ENCODE results near the gene CCBE1.

Gene CCBE1

DNA sequence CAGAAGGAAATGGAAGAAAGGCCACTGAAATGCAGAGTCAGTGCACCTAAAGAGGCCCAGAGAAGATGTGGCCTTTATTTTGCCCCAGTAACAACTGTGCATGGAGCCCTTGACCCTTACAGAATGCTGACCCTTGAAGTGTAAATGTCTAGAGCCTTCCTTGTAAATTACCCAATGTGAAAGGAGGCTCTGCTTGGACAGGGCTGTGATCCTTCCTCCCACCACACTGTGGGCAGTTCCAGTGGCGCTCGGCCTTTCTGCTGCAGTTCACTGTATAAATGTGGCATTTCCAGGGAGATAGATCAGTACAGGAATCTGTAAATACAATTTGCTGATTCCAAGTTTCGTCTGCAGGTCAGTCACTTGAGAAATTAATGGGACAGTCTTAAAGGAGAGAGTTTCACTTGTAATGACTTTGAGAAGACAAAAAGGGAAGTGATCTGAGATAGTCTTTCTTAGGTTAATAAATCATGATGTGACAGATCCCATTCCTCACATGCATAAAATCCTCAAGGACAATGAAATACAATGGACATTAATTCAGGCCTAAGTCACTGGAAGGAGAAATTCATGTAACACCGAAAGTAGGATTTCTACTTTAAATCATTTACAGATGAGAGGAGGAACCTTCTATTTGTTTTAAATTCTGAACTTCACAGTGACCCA lies 204.3 kb downstream of the CCBE1 start:
- no peak for DNase-seq (ENCODE audit: low read depth)

DNA sequence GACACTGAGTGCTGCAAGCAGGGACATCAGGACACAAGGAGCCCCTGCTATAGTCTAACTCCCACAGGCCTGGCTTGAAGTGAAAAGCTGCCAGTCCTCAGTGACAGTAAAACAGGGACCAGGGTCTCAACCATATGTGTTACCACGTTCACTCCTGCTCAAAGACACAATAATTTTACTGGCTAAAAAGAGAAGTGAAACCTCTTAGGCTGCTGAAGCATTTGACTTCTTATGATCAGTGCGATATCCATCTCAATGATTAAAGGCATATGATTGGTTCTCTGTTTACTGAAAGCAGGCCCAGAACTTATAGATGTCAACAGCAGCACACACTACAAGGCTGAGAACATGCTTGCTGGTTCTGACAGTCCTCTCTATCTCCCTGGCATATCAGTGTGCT lies 208.3 kb downstream of the CCBE1 start:
- no peak for DNase-seq (ENCODE audit: low read depth)

DNA sequence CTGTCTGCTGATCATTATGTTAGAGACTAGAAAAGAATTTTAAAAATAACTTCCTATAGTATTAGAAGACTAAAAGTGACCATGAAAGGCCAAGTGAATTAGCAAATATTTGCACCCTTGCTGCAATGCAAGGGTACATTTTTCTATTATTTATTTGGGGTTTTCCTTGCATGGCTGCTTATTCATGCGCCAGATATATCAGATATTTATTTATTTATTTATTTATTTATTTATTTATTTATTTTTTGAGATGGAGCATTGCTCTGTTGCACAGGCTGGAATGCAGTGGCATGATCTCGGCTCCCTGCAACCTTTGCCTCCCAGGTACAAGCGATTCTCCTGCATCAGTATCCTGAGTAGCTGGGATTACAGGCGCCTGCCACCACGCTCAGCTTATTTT lies 211.8 kb downstream of the CCBE1 start:
- DNase-seq (ENCODE audit: low read depth) = no peak

DNA sequence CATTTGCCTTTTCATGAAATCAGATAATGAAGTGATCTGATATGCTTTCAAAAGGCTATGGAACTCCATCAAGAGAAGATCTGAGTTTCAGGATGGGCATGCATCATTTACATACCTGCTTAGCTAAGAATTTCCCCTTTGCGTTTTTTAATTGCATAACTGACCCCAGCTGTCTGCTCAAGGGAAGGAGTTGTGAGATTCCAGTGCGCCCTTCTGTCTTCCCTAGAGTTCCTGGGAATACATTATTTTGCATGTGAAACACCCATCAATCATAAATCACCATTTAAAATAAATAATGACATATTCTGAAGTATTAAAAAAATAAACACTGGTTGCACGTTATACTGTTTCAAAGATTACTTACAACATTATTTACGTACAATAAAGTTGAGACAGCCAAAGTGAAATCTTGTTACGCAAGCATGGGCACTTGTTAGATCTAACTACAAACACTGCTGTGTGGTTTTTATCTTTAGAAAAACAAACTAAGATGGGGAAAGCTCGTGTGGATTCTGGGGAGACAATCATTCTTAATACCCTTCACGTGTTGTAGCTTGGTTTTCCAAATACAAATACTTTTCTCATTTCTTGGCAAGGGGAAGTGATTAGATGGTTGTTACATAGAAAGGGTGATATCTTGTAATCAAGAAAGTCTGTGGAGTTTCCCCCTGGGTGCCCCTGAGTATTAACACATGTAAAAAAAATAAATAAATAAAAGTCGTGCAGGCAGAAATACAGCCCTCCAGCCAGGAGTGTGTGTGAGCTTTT lies 212.5 kb downstream of the CCBE1 start:
- DNase-seq (ENCODE audit: low read depth) = peak; percentile 94

DNA sequence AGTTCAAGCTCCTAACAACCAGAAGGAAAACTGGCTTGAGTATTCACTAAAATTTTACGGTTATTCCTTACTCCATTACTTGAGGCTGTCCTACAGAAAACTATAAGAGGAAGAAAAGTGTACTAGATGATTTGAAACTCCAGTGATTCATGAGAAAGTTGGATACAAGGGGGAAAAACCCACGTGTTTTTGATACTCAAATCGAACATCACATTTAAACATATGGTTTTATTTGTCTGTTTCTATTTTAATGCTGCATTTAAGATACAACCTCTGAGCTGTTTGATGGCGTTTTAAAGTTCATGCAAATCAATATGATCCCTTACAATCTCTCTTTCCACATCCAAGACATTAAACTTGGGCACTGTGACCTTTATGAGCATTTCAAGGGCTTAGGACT lies 213.1 kb downstream of the CCBE1 start:
- DNase-seq (ENCODE audit: low read depth) = no peak

DNA sequence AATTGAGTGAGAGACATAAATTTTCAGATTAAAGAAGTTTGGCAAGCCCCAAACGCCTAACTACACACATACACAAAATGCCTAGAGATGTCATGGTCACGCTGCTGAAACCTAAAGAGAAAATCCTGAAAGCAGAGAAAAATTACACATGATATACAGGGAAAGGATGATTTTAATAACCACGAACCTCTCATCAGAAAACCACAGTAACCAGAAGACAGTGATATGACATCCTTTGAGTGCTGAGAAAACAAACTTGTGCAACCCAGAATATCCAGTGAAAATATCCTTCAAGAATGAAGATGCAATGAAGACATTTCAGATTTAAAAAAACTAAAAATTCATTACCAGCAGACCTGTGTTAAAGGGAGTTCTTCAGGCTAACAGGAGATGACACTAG lies 215.8 kb downstream of the CCBE1 start:
- DNase-seq (ENCODE audit: low read depth) = peak; percentile 61

DNA sequence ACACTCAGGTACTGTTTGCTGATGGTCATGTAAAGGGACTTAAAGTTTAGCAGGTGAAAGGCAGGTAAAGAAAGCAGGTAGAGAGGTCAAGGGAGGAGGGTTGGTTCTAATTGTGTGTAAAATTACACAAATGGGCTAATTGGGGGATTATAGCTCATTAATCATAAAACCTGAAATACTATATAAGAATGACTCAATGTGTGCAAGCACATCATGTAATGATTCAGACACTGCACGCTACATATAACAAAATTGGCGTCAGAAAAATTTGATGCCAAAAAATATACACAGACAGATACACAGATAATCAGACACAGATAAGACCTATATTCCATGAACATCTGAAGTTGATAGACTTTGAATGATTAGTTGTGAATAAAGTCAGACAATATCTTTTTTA lies 217.4 kb downstream of the CCBE1 start:
- no peak for DNase-seq (ENCODE audit: low read depth)

DNA sequence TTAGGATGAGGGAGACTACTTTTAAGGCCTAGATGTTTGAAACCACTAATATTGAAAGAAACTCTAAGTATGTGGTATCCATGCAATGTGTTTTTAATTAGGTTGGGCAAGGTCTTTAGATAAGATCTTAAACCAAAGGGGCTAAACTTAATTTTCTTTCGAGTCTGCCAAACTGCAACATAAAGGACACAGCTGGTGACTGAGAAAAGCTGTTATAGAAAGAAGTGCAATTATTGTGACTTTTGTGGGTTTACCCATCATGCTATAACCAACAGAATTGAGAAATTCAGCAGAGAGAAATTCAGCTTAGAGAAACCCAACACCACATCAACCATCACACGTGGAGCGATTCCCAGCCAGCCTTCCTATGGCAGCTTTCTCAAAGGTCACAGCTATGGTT lies 218.6 kb downstream of the CCBE1 start:
- DNase-seq (ENCODE audit: low read depth) = peak; percentile 42

DNA sequence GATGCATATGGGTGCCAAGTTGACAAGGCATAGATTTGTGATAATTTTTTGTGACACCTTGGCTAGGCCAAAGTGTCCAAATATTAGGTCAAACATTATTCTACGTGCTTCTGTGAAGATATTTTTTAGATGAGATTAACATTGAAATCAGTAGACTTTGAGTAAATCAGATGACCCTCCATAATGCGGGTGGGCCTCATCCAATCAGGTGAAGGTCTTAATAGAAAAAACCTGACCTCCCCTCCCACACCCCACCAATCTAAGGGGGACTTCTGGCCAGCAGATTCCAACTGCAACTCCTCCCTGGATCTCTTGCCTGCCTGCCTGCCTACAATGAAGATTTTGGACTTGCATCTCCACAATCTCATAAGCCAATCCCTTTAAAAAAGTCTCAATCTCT lies 219.4 kb downstream of the CCBE1 start:
- DNase-seq (ENCODE audit: low read depth) = no peak

DNA sequence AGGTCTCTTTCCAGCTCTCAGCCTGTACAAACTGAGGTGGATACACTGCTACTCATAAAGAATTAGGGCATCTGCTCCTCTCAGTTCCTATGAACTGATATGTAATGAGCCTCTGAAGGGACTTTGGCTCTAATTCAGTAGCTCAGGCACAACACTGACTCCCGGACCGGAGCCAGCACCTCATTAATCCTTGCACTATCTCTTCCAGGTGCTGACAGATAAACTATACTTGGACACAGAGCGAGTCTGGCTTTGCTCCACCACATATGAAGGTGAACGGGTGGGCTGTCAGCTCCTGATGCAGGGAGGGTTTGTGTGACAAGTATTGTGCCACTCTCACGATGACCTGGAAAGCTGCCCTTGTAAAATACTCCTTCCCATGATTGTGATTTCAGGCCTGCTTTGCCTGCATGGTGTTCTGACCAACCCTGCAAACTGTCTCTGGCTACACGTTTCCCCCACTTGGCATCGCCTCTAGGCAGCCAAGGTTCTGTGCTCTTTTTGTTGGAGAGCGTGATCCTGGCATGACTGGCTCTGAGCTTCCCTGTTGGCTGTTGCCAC lies 226.6 kb downstream of the CCBE1 start:
- DNase-seq (ENCODE audit: low read depth) = no peak

DNA sequence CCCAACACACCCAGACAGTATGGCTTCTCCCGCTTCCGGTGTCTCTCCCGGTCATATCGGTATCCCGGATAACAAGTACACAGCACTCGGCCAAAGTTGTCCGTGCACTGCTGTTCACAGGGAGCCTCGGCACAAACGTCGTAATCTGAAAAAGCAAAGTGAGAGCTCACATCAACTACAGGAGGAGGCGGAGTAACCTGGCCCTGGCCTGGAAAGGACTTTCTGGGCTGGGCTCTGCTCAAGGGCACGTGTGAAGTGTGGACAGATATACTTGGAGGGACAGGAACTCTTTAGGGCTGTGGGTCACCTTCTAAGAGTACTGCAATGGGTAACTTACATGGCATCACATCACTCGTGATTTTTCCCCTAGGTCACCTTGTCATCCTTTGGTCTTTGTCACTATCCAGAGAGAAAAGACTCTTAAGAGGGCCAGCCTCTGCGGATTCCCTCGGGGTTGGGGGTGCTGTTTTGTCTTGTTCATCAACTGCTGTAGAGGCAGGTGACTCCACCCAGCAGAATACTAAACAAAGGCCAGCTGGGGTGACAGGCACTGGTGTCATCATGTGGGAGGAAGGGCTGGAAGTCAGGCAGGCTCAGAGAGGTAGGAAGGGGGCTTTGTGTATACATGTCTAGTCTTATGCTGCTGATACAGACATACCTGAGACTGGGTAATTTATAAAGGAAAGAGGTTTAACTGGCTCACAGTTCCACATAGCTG lies 227.6 kb downstream of the CCBE1 start:
- no peak for DNase-seq (ENCODE audit: low read depth)

DNA sequence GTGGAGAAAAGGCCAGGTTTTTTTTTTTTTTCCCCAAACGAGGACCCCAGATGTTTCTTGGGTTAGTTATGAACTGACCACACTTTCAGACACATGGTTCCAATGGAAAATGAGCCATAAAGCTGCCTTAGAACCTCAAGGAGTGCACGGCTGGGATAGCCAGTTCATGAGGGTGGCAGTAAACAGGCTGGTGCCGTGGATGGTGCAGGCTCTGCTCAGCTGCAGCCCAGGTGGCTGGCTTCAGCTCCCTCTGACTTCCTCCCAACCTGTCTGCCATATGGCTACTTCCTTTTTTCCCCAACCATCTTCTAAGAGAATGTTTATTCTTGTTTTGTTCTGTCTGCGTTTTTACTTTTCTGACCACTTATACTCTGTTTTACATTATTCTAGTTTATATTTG lies 228.4 kb downstream of the CCBE1 start:
- DNase-seq (ENCODE audit: low read depth) = no peak

DNA sequence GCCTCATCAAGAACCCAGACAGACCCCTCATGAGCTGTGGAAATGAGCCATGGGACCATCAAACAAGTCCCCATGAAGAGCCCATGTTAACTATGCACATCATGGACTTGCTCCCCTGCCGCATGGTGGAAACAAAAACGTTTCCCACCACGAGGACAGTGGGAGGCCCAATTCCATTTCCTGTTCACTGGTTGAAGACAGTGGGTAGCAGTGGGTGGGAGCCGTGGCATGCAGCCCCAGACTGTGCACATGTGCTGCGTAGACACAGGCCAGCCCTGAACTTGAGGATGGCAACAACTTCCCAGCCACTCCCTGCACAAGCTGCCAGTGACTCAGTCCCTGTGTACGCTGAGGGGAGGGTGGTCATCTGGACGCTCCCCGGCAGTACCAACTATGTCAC lies 229.7 kb downstream of the CCBE1 start:
- DNase-seq (ENCODE audit: low read depth) = no peak

DNA sequence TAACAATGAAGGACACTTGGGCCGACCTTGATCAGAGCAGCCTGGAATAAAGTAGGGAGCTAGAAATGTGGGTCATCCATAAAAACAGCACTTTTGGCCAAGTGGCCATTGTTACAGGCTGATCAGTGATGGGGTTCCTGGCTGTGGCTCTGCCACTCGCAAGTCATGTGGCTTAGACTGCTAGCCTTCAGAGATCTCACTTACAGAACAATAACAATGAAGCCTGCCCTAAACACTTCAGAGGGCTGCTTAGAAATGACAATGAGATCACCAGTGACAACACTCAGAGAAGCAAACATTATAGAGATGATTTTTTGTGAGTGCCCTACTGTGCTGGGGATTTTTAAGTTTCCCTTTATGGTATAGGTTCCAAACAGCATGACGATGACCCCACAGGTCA lies 230.2 kb downstream of the CCBE1 start:
- DNase-seq (ENCODE audit: low read depth) = no peak

DNA sequence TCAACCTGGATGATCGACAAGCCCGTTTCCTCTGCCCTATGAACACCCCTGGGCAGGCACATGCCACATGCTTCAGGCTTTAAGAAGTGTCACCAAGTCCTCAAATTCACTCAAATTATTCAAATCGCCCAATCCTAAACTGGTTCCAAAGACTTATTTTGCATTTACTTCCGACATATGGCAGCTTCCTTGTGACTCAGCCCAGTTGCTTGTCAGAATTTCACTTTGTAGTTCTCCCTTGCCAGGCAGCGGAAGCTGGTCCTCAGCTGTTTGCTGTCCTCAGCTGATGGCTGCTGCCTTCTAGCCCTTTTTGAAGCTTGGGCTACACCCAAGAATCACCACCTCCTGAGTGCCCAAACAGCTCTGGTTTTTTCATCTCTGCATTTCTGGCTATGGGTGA lies 232.7 kb downstream of the CCBE1 start:
- no peak for DNase-seq (ENCODE audit: low read depth)

DNA sequence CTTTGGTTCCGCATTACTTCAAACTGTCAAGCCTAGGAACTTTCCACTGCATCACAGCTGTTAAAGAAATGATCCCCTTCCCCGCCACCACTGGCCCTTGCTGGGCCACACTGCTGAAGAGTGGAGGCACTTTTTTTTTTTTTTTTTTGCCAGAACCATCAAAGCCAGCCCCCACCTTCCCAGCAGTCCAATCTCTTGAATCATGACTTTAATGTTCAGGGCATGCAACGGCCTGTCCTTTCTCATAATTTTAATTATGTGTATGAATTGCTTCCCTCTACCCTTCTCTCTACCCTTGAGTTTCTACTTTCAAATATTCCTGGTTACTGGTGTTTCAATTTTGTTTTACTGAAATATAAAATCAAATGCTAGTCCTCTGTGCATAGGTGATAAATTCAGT lies 236.1 kb downstream of the CCBE1 start:
- DNase-seq (ENCODE audit: low read depth) = no peak

DNA sequence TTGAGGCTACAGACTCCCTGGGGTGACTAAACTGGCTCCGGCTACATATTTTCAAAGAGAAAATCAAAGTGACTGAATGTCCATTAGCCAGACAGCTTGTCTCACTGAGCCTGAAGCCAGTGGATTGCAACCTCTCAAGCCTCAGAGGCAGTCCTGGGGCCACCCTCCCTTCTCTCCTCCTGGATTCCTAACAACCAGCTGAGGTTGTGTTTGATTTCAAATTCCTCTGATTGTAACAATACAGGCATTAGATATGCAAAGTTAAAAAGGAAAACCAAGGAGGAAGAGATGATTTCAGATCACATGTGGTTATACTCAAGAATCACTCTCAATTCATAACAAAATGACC lies 237.2 kb downstream of the CCBE1 start:
- peak; percentile 19 for DNase-seq (ENCODE audit: low read depth)

DNA sequence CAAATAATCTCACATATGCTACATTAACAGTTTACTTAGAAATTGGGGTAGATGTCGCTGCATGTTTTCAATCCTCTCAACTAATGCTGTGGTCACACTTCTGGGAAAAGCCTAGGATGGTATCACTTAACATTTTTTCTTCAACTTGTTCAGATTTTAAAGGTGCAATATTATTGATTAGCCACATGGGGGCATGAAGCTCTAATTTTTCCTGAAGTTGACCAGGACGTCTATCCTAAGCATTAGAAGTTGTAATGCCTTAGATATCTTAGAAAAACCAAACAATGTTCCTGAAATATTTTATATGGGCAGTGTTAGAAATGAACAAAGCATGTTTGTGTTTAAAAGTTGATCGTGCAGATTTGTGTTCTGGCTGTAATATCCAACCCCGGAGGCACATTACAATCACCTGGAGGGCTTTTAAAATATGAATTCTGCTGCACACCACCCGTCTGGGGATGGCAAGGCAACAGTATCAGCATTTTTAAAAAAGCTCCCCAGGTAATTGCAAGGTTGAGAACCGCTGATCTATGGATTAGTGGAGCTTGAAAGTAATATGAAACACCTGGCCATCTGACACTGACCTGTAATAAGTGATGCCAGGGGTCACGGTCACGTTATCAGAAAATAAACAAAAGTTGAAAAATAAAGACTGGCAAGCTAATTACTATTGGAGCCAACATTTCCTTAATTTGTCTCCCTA lies 237.7 kb downstream of the CCBE1 start:
- peak; percentile 67 for DNase-seq (ENCODE audit: low read depth)

DNA sequence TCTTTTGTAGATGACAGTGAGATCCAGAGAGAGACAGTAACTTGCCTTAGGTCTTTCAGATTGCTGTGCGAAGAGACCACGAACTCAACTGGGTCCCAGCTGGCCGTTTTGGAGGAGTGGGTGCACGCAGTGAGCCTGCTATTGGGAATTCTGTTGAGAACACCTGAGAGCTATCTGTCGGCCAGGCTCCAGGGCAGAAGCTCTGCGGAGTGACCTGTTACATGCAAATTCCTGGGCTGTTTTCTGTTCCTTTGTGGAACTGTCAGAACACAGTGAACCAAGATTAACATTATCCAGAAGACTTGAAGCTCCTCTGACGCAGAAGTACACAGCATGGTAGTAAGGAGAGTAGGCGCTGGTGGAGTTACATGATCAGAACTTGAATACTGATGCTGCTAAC lies 238.6 kb downstream of the CCBE1 start:
- DNase-seq (ENCODE audit: low read depth) = no peak

DNA sequence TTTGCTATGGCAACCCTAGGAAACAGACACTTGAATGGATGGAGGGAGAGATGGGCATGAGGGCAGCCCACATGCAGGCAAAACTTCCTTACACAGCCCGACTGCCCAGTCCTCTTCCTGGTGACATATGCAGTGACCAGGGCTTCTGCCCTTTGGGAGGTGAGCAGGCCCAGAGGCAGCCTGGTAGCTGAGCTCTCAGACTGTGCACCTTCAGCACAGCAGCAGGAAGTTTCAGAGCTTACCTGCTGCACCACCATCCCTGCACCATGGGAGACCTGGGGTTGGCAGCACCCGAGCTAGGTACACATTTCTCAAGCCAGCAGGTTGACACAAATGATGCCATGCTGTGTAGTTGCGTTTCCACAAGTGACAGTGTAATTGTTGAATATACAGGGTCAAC lies 240.6 kb downstream of the CCBE1 start:
- no peak for DNase-seq (ENCODE audit: low read depth)

DNA sequence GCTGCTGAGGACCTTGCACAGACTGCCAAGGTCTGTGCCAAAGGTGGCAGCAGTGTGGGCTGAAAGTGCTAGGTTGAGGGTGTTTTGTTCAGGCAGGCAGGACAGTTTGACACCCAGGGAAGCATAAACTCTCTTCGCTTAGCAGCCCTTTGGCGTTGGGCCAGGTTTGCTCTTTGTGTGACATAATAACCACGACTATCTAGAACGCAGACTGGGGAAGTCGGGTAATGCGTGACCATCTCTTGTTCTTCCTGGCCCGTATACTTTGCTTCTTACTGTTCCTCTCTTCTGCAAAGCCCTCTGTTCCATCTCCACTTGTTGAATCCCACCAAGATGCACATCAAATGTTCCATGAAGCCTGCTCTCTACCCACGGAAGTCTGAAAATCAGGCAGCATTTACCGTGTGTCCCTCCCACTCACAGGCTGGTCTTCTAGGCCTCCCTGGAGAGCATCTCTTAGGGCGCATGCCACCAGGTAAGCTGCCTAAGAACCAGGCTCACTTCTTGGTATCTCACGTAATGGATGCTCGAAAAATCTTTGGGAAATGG lies 241.4 kb downstream of the CCBE1 start:
- peak; percentile 15 for DNase-seq (ENCODE audit: low read depth)
